T-helper 1 cell (primary cell): Measurements from ENCODE around the gene GBF1.

Source experiments
- DNase-seq, 5 donors: peaks; one replicate each; pipeline ENCODE4 v3.0.0-alpha.2; 2012 to 2020

The GBF1 gene

GRCh38 chr10:102358712-102359382, 113.5 kb downstream of the GBF1 start:
- DNase-seq = peak in 1 of 5 donors; percentile 19

GRCh38 chr10:102367441-102367840, 122.1 kb downstream of the GBF1 start:
- no peak for DNase-seq

GRCh38 chr10:102368077-102368476, 122.7 kb downstream of the GBF1 start:
- no peak for DNase-seq

GRCh38 chr10:102371295-102371694, 126.0 kb downstream of the GBF1 start:
- no peak for DNase-seq

GRCh38 chr10:102375250-102375649, 129.9 kb downstream of the GBF1 start:
- DNase-seq = no peak

- no peak for DNase-seq
Observed at GRCh38 chr10:102375867-102376266, 130.5 kb downstream of the GBF1 start.

GRCh38 chr10:102376901-102377300, 131.6 kb downstream of the GBF1 start:
- DNase-seq = no peak

- DNase-seq = no peak
Observed at GRCh38 chr10:102379383-102379782, 134.1 kb downstream of the GBF1 start.

- DNase-seq = no peak
Observed at GRCh38 chr10:102381983-102382382, 136.7 kb downstream of the GBF1 start.

- DNase-seq = no peak
Observed at GRCh38 chr10:102382871-102383270, 137.5 kb downstream of the GBF1 start.

- no peak for DNase-seq
Observed at GRCh38 chr10:102384053-102384452, 138.7 kb downstream of the GBF1 start.

GRCh38 chr10:102384606-102385429, 139.5 kb downstream of the GBF1 start:
- no peak for DNase-seq

GRCh38 chr10:102389894-102390293, 144.6 kb downstream of the GBF1 start:
- no peak for DNase-seq

GRCh38 chr10:102392306-102392705, 147.0 kb downstream of the GBF1 start:
- DNase-seq = no peak

- no peak for DNase-seq
Observed at GRCh38 chr10:102393411-102394078, 148.2 kb downstream of the GBF1 start.

- DNase-seq = peak; percentile 96 to 100 (median 98)
Observed at GRCh38 chr10:102394079-102394800, 148.9 kb downstream of the GBF1 start.

- peak in 1 of 5 donors; percentile 54 for DNase-seq
Observed at GRCh38 chr10:102394801-102395399, 149.6 kb downstream of the GBF1 start.

- peak; percentile 88 to 91 (median 91) for DNase-seq
Observed at GRCh38 chr10:102395400-102396316, 150.3 kb downstream of the GBF1 start, which contains the start of gene NFKB2. TSS of gene NFKB2 (plus strand) at chr10:102395705. CDS start at chr10:102395960, 255 bp downstream.

GRCh38 chr10:102396317-102396650, 151.0 kb downstream of the GBF1 start:
- DNase-seq = no peak

- DNase-seq = no peak
Observed at GRCh38 chr10:102396730-102397151, 151.4 kb downstream of the GBF1 start.
